Fibroblast of the aortic adventitia (primary cell): ENCODE results near the gene DNAJB11. TPM values are rescaled to one million over a fixed set of nuclear protein-coding genes. Genes with fewer than 3 reads are reported as not detected.
"Not testable (repeated sequence)": the region's sequence is repeated elsewhere in the genome, so short reads cannot be mapped to it uniquely, and the experiment has no call there.

Source experiments
- DNase-seq: peaks from one replicate; pipeline ENCODE4 v3.0.0-alpha.2; 2010; ENCODE audit warnings: low read depth
- H3K4me3 ChIP-seq: 2 replicates; pipeline ENCODE4 v1.5.1; 2011; ENCODE audit warnings: low read depth, mild to moderate bottlenecking, control low read depth, low read length, moderate library complexity
- CTCF ChIP-seq: IDR thresholded peaks from 2 replicates; pipeline ENCODE4 v1.5.1; 2011; ENCODE audit warnings: mild to moderate bottlenecking, low read length, control low read depth, inconsistent platforms; ENCODE audit not compliant: insufficient read depth
- total RNA-seq: library from RNA; depleted of rRNA; stranded (reverse); fragments of >200 nt; gene quantifications from 2 replicates; pipeline ENCODE4 v1.2.3, GENCODE V29; 2012; ENCODE audit warnings: low replicate concordance

The DNAJB11 gene
- total RNA-seq, 1 donor = 44.0 TPM

- no peak overlapping the region for H3K4me3 ChIP-seq
- no peak for TF ChIP-seq CTCF
- no peak for DNase-seq
These were observed 5.9 kb upstream of the DNAJB11 start for GRCh38 chr3:186564586-186564985.

- no peak for TF ChIP-seq CTCF
- H3K4me3 ChIP-seq = peak overlapping the region; percentile 93
- DNase-seq = peak; percentile 12
These were observed 3.8 kb upstream of the DNAJB11 start for GRCh38 chr3:186566772-186567071.

- TF ChIP-seq CTCF = no peak
- peak; percentile 86 for DNase-seq
- peak within 1 kb of the TSS; percentile 93 for H3K4me3 ChIP-seq
These were observed 3.2 kb upstream of the DNAJB11 start, which contains the start of gene TBCCD1 for GRCh38 chr3:186567072-186567921. Gene TBCCD1, minus strand, starts transcription at chr3:186567339. Its CDS starts 3,010 bp downstream, at chr3:186564329.

GRCh38 chr3:186569361-186569760 lies 1.2 kb upstream of the DNAJB11 start:
- peak overlapping the region; percentile 79 for H3K4me3 ChIP-seq
- not testable (repeated sequence) for DNase-seq

GRCh38 chr3:186569779-186570095 lies 783 bp upstream of the DNAJB11 start:
- TF ChIP-seq CTCF = no peak
- DNase-seq = no peak
- peak overlapping the region; percentile 79 for H3K4me3 ChIP-seq

- no peak for DNase-seq
- H3K4me3 ChIP-seq = peak overlapping the region; percentile 98
- TF ChIP-seq CTCF = no peak
These were observed 572 bp downstream of the DNAJB11 start for GRCh38 chr3:186570941-186571643.

- no peak for TF ChIP-seq CTCF
- no peak for DNase-seq
- H3K4me3 ChIP-seq = peak overlapping the region; percentile 98
These were observed 1.1 kb downstream of the DNAJB11 start for GRCh38 chr3:186571644-186572013.
